Neural cell (in vitro differentiated cells): ENCODE data around the gene ZNF648.

Source experiments
- EZH2 ChIP-seq: fragments of 200-600, 300-800 bp; shearing (Covaris generic), sonication (generic); IDR thresholded peaks from 2 replicates; pipeline ENCODE4 v1.6.1; 2014; ENCODE audit warnings: antibody characterized with exemption, low read length, borderline replicate concordance, mild to moderate bottlenecking; ENCODE audit not compliant: insufficient read depth, poor library complexity, severe bottlenecking
- TF ChIP-seq, protein P1 (sequence below): fragments of 450-650 bp; IDR thresholded peaks from 2 replicates; pipeline ENCODE4 v1.5.1; 2014; ENCODE audit warnings: antibody characterized with exemption, mild to moderate bottlenecking, moderate library complexity; ENCODE audit not compliant: poor library complexity, severe bottlenecking

GRCh38 chr1:182029002-182029378 is 32.5 kb downstream of the ZNF648 start:
- no peak for TF ChIP-seq EZH2
- TF ChIP-seq, protein P1, sequence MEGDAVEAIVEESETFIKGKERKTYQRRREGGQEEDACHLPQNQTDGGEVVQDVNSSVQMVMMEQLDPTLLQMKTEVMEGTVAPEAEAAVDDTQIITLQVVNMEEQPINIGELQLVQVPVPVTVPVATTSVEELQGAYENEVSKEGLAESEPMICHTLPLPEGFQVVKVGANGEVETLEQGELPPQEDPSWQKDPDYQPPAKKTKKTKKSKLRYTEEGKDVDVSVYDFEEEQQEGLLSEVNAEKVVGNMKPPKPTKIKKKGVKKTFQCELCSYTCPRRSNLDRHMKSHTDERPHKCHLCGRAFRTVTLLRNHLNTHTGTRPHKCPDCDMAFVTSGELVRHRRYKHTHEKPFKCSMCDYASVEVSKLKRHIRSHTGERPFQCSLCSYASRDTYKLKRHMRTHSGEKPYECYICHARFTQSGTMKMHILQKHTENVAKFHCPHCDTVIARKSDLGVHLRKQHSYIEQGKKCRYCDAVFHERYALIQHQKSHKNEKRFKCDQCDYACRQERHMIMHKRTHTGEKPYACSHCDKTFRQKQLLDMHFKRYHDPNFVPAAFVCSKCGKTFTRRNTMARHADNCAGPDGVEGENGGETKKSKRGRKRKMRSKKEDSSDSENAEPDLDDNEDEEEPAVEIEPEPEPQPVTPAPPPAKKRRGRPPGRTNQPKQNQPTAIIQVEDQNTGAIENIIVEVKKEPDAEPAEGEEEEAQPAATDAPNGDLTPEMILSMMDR = no peak
